ENCODE measurements around the gene NDUFB8.

Gene NDUFB8

DNA sequence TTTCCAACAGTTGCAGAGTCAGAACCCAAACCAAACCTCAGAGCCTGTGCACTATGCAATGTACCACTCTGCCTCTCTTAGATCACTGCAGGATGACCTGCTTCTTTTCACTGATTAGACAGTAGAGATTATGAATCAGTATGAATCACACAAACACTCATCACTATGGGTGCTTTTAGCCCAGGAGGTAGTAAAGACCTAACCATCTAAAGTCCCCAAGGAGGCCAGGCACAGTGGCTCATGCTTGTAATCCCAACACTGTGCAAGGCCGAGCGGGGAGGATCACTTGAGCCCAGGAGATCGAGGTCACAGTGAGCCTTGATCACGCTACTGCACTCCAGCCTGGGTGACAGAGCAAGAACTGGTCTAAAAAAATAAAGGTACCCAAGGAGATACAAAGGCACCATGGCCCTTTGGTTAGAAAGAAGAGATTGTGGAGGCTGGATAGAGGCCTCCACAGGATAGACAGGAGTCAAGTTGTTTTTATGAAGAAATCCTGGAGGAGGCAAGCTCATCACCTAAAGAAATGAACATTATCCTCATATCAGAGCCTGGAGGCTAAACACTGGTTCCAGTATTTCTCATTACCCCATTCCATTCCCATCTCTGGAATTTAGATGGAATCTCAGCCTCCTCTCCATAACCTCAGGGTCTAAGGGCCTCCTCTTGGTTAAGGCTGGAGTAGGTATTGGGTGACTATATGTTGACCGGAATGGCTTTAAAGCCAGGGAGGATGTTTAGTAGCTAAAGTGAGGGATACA is 22.9 kb downstream of the NDUFB8 start:
- peak; percentile 10 for DNase-seq

DNA sequence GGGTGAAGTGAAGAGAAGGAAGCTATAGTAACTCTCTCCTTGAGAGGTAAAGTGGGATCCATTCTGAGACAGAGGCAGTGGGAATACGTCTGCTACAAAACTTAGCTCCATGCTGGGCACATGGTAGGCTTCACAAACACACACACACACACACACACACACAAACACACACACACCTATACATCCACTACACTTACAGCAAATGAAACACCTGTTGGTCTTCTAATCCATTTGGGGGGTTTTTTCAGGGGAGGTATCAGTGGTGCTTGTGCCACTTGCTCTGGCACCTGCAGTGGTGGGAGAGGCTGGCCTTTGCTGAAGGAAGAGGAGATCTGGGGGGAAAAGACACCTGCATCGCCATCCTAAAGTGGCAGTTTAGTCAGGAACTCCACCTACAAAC is 24.5 kb downstream of the NDUFB8 start:
- no peak for DNase-seq

DNA sequence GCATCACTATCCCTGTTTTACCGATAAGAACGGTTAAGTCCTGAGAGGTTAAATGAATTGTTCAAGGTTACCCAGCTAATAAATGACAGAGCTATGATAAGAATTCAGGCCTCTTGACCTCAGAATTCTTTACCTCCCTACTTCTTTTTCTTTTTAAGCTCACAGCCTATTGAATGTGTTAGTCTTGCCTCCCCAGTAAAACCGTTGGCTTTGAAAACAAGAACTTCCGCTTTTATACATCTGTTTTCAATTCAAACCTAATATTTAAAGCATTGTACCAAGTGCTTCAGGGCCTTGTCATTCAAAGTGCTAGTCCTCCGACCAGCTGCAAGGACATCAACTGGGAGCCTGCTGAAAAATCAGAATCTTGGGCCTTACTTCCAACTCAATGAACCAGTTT is 25.6 kb downstream of the NDUFB8 start:
- no peak for DNase-seq

DNA sequence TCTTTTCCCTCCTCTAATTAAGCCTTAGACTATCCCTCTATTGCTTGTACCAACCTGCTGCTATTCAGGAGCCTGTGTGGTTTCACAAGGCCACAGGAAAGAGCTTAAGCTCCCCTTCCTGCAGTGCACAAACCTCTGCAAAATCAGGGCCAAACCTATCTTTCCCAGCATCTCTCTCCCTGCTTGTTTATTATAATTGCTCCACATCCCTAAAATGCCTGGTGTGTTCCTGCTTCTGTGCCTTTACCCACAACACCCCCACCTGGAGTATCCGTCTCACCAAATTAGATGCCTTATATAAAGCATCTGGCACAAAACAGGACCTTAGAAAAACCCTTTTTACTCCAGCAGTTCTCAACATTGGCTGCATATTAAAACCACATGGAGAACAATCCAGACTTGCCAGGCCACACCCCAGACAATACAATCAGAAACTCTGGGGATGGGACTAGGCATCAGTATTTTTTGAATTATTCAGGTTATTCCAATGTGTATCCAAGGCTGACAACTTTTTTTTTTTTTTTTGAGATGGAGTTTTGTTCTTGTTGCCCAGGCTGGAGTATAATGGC is 26.7 kb downstream of the NDUFB8 start:
- DNase-seq = no peak

DNA sequence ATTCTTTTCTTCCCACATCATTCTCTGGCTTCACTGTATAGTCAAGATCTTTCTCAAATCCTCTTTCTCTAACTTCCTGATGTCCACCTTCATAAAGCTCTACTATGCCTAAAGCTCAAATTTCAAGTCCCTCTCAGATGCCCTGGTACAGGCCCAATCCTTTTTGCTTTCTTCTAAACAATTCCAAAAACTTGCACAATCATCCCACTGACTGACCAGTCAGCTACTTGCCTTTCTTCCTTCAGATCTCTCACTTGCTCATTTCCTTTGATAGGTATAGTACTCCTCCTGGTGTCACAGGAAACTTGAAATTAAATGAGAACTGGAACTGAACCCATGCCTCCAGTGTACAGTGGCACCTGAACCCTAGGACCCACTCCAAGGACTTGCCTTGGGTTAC is 28.2 kb downstream of the NDUFB8 start:
- no peak for DNase-seq

DNA sequence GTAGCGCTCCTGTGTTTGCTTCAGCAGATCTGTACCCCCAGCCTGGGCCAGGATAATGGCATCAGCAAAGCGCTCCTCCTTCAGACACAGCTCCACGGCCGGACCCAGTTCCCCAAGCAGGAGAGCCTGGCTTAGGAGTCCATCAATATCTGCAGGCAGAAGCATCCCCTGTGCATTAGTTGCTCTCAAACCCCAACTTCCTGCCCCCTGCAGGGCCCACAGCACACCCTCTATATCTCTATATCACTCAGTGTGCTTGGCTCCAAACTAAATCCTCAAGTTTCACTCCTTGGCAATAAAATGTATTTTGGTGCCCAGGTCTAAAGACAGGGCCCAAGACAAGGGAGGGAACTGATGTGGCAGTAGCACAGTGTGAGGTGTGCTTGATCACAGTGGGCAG is 31.6 kb downstream of the NDUFB8 start:
- no peak for DNase-seq

DNA sequence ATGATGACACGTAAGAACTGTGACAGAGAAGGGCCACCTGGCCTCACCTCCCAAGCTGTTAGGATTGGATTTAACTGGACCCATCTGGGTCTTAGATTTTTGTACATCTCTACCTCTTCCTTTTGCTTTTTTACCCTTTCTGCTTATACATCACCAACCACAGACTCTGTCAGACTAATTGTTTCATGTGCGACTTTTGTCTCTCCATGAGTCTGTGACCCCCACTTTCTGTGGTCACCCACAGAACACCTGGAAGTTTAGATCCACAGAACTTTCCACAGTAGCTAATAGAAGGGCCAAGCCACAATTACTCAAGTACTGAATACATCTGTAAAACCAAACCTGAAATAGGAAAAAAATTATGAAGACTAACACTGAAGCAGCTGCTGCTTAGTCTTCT is 33.1 kb downstream of the NDUFB8 start:
- no peak for DNase-seq

DNA sequence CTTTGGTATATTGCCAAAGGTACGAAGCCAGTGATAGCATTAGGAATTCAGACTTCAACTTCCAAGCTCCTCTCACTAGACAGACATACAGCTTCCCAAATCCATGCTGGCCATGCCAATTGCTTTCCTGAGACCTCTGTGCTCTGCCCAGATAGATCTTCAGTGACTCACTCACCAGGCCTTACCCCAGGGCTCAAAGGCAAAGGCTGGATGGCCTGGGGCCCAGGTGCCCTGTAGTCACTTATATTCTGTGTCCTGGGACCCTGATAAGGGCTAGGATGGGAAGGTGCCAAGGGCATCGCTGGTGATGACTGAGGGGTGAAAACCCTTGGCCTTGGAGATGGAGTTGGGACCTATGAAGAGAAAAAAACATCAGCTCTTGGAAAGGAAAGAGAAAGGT is 39.1 kb downstream of the NDUFB8 start:
- DNase-seq = no peak

DNA sequence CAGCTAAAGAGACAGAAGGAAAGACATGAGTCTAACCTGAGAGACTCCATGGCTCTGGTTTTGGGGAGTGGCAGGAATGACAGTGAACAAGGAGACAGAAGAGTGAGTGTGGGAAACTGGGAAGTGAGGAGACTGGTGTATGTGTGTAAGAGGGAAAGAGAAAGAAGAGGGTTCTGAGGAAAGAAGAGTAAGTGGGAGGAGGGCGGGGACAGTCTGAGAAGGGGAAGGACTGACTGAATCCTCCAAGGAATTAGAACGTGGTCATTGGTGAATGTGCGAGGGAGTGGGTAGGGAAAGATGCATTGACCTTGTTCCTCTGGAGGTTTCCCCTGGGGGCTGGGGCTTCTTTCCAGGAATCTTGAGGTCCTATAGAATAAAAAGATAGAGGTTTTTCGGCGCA is 40.3 kb downstream of the NDUFB8 start:
- DNase-seq = no peak

DNA sequence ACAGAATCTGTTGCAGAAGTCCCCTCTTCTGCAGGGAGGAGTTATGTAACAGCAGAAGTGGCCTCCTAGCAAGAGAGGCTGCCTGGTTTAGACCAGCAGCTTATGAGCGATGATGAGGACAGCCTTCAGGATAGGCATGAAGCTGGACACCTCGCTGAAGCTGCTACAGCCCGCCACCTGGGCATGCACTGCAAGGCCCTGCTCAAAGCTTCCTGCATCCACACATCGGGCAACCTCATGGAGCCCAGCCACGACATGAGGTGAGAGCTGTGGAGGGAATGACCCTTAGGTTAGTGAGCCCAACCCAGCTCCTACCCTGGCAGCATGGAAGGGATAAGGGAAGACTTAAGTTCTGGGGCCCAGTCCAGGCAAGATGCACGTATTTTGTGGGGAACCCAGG is 42.1 kb downstream of the NDUFB8 start:
- DNase-seq = no peak

DNA sequence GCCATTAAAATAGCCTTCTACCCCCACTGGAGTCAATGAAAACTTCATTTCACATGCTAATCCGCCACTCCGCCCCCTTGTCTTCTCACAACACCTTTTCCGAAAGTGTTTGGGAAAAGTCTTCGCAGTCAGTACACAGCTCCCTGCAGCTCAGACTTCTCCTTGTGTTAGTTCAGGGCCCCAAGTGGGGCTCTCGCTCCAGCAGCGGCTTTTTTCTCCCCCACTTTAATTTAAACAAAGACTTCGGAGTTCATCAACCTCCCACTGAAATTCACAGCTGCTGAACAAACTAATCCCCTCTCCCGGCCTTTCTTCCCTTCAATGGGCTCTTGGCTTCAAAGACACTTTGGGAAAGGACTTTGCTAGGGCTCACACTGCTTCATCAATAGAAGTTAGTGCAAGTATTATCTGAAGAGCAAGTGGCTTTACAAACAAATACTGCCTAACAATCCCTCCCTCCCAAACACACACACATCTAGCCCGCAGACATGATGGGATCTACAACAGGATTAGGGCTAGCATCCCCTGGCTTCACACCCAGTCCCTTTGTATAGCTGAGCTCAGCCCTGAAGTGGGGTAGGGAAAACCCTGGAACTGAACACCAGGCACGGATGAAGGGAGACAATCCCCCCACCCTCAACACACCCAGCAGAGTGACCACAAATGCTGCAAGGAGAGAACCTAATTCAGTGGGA is 43.7 kb downstream of the NDUFB8 start:
- DNase-seq = no peak

DNA sequence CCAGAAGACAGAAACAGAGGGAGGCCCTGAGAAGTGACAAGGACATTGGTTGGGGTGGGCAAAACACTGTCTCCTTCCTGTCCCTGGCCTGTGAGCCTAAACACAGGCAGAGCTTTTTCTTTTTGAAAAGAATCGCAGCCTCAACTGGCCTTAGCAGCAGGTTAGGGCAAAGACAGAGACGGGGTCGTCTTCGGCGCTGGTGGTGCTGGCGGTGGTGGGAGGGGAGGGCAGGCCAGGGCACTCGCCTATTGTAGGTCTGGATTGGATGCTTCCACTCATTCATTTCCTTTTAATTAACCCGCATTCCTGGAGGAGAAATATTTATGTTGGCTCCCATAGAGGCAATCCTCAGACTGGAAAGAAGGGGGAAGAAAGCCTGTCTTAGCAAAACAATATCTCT is 44.3 kb downstream of the NDUFB8 start:
- no peak for DNase-seq

DNA sequence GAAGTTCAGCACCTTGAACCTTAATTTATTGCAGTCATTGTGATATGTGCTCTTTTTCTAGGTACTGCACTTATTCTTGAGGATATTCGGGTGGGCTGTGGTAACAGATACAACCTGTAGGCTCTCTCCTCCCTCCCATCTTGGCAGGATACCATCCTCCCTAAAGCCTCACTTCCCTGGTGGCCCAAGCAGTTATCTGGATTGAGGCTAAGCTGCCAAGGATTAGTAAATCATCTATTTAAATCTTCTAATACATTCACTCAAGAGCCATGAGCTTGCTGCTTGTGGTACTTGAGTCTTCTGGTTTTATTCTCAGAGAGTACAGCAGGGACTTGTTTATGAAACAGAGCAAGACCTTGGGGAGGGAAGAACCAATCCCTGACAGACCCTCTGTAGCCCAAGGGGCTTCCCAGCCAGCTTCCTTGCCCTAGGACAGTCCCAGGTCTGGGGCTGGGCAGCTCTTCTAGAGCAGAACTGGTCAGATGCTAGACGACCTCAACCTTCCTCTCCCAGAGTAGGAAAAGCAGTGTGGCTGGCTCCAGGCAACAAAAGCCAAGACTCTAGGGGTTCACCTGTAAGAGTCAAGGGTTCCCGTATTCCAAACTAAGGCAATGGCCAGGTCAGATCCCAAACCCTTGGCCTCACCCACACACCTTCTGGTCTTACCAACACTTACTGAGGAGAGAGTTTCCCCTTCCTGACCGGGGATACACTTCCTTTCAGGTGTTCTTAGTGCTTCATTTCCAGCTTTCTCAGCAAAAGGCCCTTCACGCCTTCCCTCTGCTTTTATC is 45.6 kb downstream of the NDUFB8 start:
- no peak for DNase-seq

DNA sequence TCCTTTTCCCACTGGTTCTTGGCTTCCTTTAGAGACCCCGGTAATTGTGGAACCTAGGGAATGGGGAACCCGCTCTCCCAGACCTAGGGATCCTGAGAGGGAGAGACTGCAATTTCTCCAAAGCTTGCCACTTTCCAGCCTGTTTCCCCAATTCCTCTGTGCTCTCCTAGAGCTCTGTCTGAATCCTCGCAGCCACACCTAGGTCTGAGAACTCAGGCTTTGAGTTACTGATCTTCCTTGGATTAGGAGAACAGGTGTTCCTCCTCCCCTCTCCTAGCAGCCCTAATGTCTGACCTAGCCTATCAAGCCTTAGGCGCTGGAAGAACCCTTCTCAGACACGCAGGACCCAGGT is 46.9 kb downstream of the NDUFB8 start:
- no peak for DNase-seq

DNA sequence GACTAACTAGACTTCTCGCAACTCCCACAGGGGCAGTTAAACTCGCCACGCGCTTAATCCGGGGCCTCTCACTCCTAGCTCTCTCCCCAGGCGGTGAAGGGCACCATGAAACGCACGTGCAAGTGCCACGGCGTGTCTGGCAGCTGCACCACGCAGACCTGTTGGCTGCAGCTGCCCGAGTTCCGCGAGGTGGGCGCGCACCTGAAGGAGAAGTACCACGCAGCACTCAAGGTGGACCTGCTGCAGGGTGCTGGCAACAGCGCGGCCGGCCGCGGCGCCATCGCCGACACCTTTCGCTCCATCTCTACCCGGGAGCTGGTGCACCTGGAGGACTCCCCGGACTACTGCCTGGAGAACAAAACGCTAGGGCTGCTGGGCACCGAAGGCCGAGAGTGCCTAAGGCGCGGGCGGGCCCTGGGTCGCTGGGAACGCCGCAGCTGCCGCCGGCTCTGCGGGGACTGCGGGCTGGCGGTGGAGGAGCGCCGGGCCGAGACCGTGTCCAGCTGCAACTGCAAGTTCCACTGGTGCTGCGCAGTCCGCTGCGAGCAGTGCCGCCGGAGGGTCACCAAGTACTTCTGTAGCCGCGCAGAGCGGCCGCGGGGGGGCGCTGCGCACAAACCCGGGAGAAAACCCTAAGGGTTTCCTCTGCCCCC is 47.4 kb downstream of the NDUFB8 start:
- peak; percentile 58 for DNase-seq

DNA sequence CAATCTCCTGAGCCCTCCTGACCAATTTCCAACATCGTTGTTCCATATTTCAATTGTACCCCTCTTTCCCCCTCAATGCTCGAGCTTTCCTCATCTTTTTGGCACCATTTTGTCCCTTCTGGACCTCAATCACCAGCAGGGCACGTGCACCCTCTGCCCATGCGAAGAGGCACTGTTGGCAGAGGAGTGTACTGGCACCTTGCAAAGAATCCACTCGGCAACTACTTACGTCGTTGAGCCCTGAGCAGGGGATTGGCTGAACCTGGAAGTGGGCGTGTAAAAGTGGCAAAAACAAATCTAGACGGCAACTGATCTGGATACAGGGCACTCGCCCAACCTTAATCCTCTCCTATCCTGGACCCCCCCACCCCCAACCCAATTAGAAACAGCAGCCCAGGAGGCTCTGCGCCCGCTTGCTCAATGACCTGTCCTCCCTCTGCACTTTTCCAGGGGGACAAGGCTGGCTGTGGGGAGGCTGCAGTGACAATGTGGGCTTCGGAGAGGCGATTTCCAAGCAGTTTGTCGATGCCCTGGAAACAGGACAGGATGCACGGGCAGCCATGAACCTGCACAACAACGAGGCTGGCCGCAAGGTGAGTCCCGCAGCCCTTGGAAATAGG is 48.1 kb downstream of the NDUFB8 start:
- peak; percentile 91 for DNase-seq

DNA sequence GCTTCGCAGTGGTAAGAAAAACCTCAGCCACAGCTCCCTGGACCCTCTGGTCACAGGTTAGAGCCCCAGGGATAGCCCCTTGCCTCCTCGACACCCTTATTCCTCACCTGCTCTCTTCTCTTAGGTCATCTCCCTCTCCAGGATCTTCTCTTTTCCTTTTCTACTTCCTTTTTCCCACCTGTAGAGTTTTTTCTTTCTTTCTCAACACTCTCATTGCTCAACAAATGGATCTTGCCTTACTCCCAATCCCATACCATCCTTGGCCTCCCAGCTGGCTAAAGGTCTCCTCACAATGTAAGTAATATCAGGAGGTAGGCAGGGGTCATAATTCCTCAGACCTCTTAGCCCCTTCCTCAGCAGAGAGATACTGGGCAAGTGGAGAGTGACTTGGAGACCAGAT is 49.7 kb downstream of the NDUFB8 start:
- no peak for DNase-seq

DNA sequence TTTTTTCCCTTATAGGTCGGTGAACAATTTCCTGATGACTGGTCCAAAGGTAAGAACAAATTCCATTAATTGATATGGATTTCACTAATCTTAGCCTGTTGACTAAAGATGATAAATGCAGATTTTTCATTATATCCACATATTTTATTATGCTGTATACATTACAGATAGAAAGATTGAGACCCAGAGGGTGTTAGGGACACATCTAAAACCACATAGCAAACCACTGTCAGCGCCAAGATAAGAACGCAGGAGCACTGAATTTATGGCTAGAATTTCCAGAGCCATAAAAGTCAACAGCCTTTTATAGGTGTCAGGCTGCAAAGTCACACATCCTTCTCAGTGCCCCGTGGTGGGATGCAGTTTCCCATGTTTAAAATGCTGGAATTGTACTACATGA is 50.6 kb downstream of the NDUFB8 start:
- DNase-seq = no peak

DNA sequence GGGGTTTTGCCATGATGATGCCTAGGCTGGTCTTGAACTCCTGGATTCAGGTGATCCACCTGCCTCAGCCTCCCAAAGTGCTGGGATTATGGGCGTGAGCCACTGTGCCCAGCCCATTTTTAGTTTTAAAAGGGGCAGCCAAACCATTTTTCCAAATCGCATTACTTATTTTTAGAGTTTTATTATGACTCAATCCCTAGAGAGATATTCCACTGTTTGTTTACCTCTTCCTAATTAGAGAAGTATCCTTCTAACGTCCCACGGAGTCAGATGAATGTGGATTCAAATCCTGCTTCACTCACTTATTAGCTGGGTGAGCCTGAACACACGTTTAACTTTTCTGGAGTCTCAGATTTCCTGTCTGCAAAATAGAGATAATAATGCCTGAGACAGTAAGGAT is 51.7 kb downstream of the NDUFB8 start:
- no peak for DNase-seq

Data from stimulated activated CD4-positive, alpha-beta T cell treated with anti-CD3 and anti-CD28 coated beads, Interleukin-4, amount 100 ng/mL, for 24 hours (primary cell).